Upper lobe of right lung (tissue), 1 donor: Measurements from ENCODE around the gene FKBP6. TPM values are rescaled to one million over a fixed set of nuclear protein-coding genes. Genes with fewer than 3 reads are reported as not detected.
"Not testable (repeated sequence)": the region's sequence is repeated elsewhere in the genome, so short reads cannot be mapped to it uniquely, and the experiment has no call there.

ENCODE experiments used
- ATAC-seq: fragments of 200-7000 bp; cut with Tn5 transposase; one replicate; pipeline ENCODE4 v1.9.1; 2020; ENCODE audit warnings: mild to moderate bottlenecking, moderate library complexity
- DNase-seq: peaks from one replicate; pipeline ENCODE4 v3.0.0-alpha.2; 2020
- H3K27ac ChIP-seq: fragments of 200-600 bp; one replicate; pipeline ENCODE4 v1.8.0; 2022
- H3K27me3 ChIP-seq: fragments of 200-600 bp; one replicate; pipeline ENCODE4 v1.8.0; 2022; ENCODE audit warnings: mild to moderate bottlenecking
- H3K36me3 ChIP-seq: fragments of 200-600 bp; one replicate; pipeline ENCODE4 v1.8.0; 2022
- H3K4me1 ChIP-seq: fragments of 200-600 bp; one replicate; pipeline ENCODE4 v1.8.0; 2022
- H3K4me3 ChIP-seq: fragments of 200-600 bp; one replicate; pipeline ENCODE4 v1.8.0; 2022; ENCODE audit warnings: mild to moderate bottlenecking
- H3K9me3 ChIP-seq: fragments of 200-600 bp; one replicate; pipeline ENCODE4 v1.8.0; 2022
- CTCF ChIP-seq: fragments of 200-600 bp; IDR thresholded peaks from one replicate; pipeline ENCODE4 v1.8.0; 2022; ENCODE audit warnings: antibody characterized with exemption
- intact Hi-C: fragments of 100-400 bp; cut with DNase I; formaldehyde crosslinking; loops from one replicate; pipeline ENCODE4 v1.11.0; 2022
- long read RNA-seq: library from polyadenylated mRNA; unstranded; transcript quantifications from one replicate; pipeline ENCODE4 v2.0.0, GENCODE V29; 2021
- total RNA-seq: library from RNA; stranded (reverse); fragmentation: NEBNext Ultra II Directional; extraction: Animal tissue kit (Norgen Biotek cat#: 25700); gene quantifications from one replicate; pipeline ENCODE4 v1.2.1, GENCODE V29; 2021
- donor health status: DM: no; HTN: yes; CAD: no; lungs with severe emphysema.

FKBP6 gene
- total RNA-seq, result not detected
- long read RNA-seq, result 0 reads

GRCh38 chr7:73327922-73328321 is at the start of gene FKBP6, which contains the start of gene TRIM50:
Gene FKBP6, plus strand, starts transcription at chr7:73328161. Its CDS starts 268 bp downstream, at chr7:73328429.
Gene TRIM50, minus strand, starts transcription at chr7:73328082. Its CDS starts 3,295 bp downstream, at chr7:73324787.
- ATAC-seq, H3K27ac ChIP-seq, intact Hi-C loops, H3K36me3 ChIP-seq, H3K27me3 ChIP-seq, H3K4me1 ChIP-seq, H3K4me3 ChIP-seq, DNase-seq, H3K9me3 ChIP-seq: not testable (repeated sequence)

GRCh38 chr7:73297235-73297634 is 30.7 kb upstream of the FKBP6 start:
- H3K4me3 ChIP-seq, H3K27ac ChIP-seq, H3K27me3 ChIP-seq, H3K9me3 ChIP-seq, intact Hi-C loops, ATAC-seq, H3K4me1 ChIP-seq, H3K36me3 ChIP-seq, DNase-seq: not testable (repeated sequence)

- peak; percentile 9 for DNase-seq
- H3K4me3 ChIP-seq, H3K27ac ChIP-seq: not testable (repeated sequence)
These were observed 30.3 kb upstream of the FKBP6 start for GRCh38 chr7:73297706-73298105.

GRCh38 chr7:73299812-73300211 is 28.1 kb upstream of the FKBP6 start:
- H3K9me3 ChIP-seq, H3K4me1 ChIP-seq, intact Hi-C loops, H3K27ac ChIP-seq, H3K27me3 ChIP-seq, H3K4me3 ChIP-seq: not testable (repeated sequence)
- ATAC-seq (peak; percentile 25), DNase-seq (peak; percentile 18)
- H3K36me3 ChIP-seq, result peaks cover 20% of the 10 kb centered on the region

More at GRCh38 chr7:73297706-73298105, 30.3 kb upstream of the FKBP6 start:
- H3K27me3 ChIP-seq, H3K36me3 ChIP-seq, intact Hi-C loops, H3K9me3 ChIP-seq, ATAC-seq, H3K4me1 ChIP-seq: not testable (repeated sequence)

- H3K36me3 ChIP-seq, result peaks cover 20% of the 10 kb centered on the region
- H3K27me3 ChIP-seq, DNase-seq, H3K27ac ChIP-seq, H3K4me1 ChIP-seq, H3K4me3 ChIP-seq, intact Hi-C loops, H3K9me3 ChIP-seq: not testable (repeated sequence)
- ATAC-seq, result peak; percentile 47
These were observed 26.9 kb upstream of the FKBP6 start for GRCh38 chr7:73301108-73301507.

- ATAC-seq, H3K4me3 ChIP-seq: not testable (repeated sequence)
These were observed 25.1 kb upstream of the FKBP6 start for GRCh38 chr7:73302846-73303245.

GRCh38 chr7:73303546-73303945 is 24.4 kb upstream of the FKBP6 start:
- peak; percentile 51 for DNase-seq
- intact Hi-C loops, result no loop called here
- ATAC-seq, result no peak

More at GRCh38 chr7:73302846-73303245, 25.1 kb upstream of the FKBP6 start:
- H3K27me3 ChIP-seq, H3K9me3 ChIP-seq, intact Hi-C loops, H3K27ac ChIP-seq, H3K4me1 ChIP-seq: not testable (repeated sequence)
- H3K36me3 ChIP-seq, result peaks cover 23% of the 10 kb centered on the region
- DNase-seq, result peak; percentile 3

GRCh38 chr7:73304071-73304470 is 23.9 kb upstream of the FKBP6 start:
- Histone ChIP-seq H3K9me3 (no peaks in the 10 kb centered on the region), H3K27me3 (no peaks in the 10 kb centered on the region), H3K36me3 (peaks cover 23% of the 10 kb centered on the region), H3K4me3 (no peak overlapping the region), H3K4me1 (peaks cover 8% of the 10 kb centered on the region), H3K27ac (no peak overlapping the region)
- intact Hi-C loops, result no loop called here
- TF ChIP-seq CTCF, result no peak
- ATAC-seq (no peak), DNase-seq (peak; percentile 41)

More at GRCh38 chr7:73303546-73303945, 24.4 kb upstream of the FKBP6 start:
- H3K27me3 ChIP-seq, result no peaks in the 10 kb centered on the region
- H3K4me1 ChIP-seq, result peaks cover 6% of the 10 kb centered on the region
- no peak overlapping the region for H3K27ac ChIP-seq
- H3K4me3 ChIP-seq, result no peak overlapping the region
- no peaks in the 10 kb centered on the region for H3K9me3 ChIP-seq
- peaks cover 23% of the 10 kb centered on the region for H3K36me3 ChIP-seq
- no peak for TF ChIP-seq CTCF

GRCh38 chr7:73304612-73305387 is 23.2 kb upstream of the FKBP6 start:
- peaks cover 23% of the 10 kb centered on the region for H3K36me3 ChIP-seq
- intact Hi-C loops, H3K4me3 ChIP-seq, H3K27me3 ChIP-seq, H3K27ac ChIP-seq, H3K4me1 ChIP-seq, H3K9me3 ChIP-seq, ATAC-seq: not testable (repeated sequence)
- DNase-seq, result peak; percentile 21
